Small intestine (tissue), 7 donors: ENCODE results near the gene AFAP1. TPM values are rescaled to one million over a fixed set of nuclear protein-coding genes. Genes with fewer than 3 reads are reported as not detected.

Experiments
- DNase-seq, 2 donors: peaks; one replicate each; pipeline versions ENCODE4 v3.0.0 to v3.0.0-alpha.2; 2013
- FAIRE-seq: peaks from 2 replicates; lab custom pipeline; 2012; peaks lifted over from hg19 to GRCh38; lab: Jason Lieb, UNC
- H3K27ac ChIP-seq, 3 donors: one replicate each; pipeline ENCODE4 v1.5.1; 2013; ENCODE audit warnings: low read length in 2 of 3, mild to moderate bottlenecking in 2 of 3, control low read depth in 1 of 3, inconsistent platforms in 1 of 3, low read depth in 1 of 3, moderate library complexity in 1 of 3
- H3K27me3 ChIP-seq, 3 donors: one replicate each; pipeline ENCODE4 v1.6.1; 2013; ENCODE audit warnings: low read length in 3 of 3, inconsistent platforms in 1 of 3; ENCODE audit not compliant: control insufficient read depth in 3 of 3, insufficient read depth in 3 of 3
- H3K36me3 ChIP-seq, 3 donors: one replicate each; pipeline ENCODE4 v1.6.1; 2013; ENCODE audit warnings: low read length in 3 of 3, inconsistent platforms in 1 of 3, low read depth in 1 of 3, mild to moderate bottlenecking in 1 of 3, moderate library complexity in 1 of 3; ENCODE audit not compliant: control insufficient read depth in 3 of 3, insufficient read depth in 2 of 3
- H3K4me1 ChIP-seq, 3 donors: one replicate each; pipeline ENCODE4 v1.6.1; 2013; ENCODE audit warnings: low read length in 2 of 3, inconsistent platforms in 1 of 3, low read depth in 1 of 3, mild to moderate bottlenecking in 1 of 3, moderate library complexity in 1 of 3; ENCODE audit not compliant: control insufficient read depth in 3 of 3, insufficient read depth in 2 of 3
- H3K4me3 ChIP-seq, 3 donors: one replicate each; pipeline ENCODE4 v1.5.1; 2013; ENCODE audit warnings: low read length in 3 of 3, control low read depth in 1 of 3, inconsistent platforms in 1 of 3, low read depth in 1 of 3, mild to moderate bottlenecking in 1 of 3, moderate library complexity in 1 of 3
- H3K9me3 ChIP-seq, 2 donors: one replicate each; pipeline ENCODE4 v1.6.1; 2013; ENCODE audit warnings: low read depth in 1 of 2, low read length in 1 of 2; ENCODE audit not compliant: control insufficient read depth in 2 of 2, insufficient read depth in 1 of 2
- WGBS, 3 donors: extraction: QIAGEN DNeasy Blood & Tissue Kit; methylation state at CpG; one replicate each; pipeline ENCODE4 v1.1.7; 2013; 5-methylcytosine and 5-hydroxymethylcytosine counted together
- polyA plus RNA-seq, 4 donors: library from polyadenylated mRNA; stranded (reverse) in 3 of 4; unstranded in 1 of 4; fragments of 200-250 nt in 3 of 4; fragments of 120-200 nt in 1 of 4; gene quantifications; one replicate each; pipeline versions ENCODE4 v1.2.1 to v1.2.3, GENCODE V29; 2013
- donor health status: healthy with polysubstance abuse.
- donor health status: control.
- donor health status: control.
- donor health status: Bipolar disorder and iron deficiency.
- donor health status: healthy.

Gene AFAP1
- polyA plus RNA-seq, 4 donors: 2.2 to 14.0 (median 6.7) TPM

- DNase-seq (peak; percentile 54 to 74), FAIRE-seq (no peak)
- H3K9me3 ChIP-seq: no peaks in the 10 kb centered on the region
- WGBS, 3 donors: 2 to 3% (median 3%) methylated on average over 65 to 75 of the region's 75 CpGs
- peaks cover 0 to 3% (median 0%) of the 10 kb centered on the region in 3 donors for H3K36me3 ChIP-seq
- peak overlapping the region; percentile 75 to 89 (median 85) for H3K4me3 ChIP-seq
- no peaks in the 10 kb centered on the region for H3K27me3 ChIP-seq
- peak overlapping the region; percentile 77 to 95 (median 93) for H3K27ac ChIP-seq
- H3K4me1 ChIP-seq: peaks cover 2 to 18% (median 3%) of the 10 kb centered on the region in 3 donors
Measured at GRCh38 chr4:7938609-7939376, 868 bp downstream of the AFAP1 start.

- Histone ChIP-seq H3K9me3 (no peaks in the 10 kb centered on the region), H3K27ac (peak overlapping the region; percentile 2 to 77 (median 59)), H3K27me3 (no peaks in the 10 kb centered on the region), H3K4me1 (peaks cover 2 to 18% (median 3%) of the 10 kb centered on the region in 3 donors), H3K4me3 (peak overlapping the region; percentile 3 to 89 (median 75)), H3K36me3 (peaks cover 0 to 8% (median 0%) of the 10 kb centered on the region in 3 donors)
- FAIRE-seq (no peak), DNase-seq (peak in 1 of 2 donors; percentile 28)
- 3 to 8% (median 5%) methylated on average over 6 of the region's 6 CpGs for WGBS, 3 donors
Measured at GRCh38 chr4:7938266-7938608, 1.4 kb downstream of the AFAP1 start.

GRCh38 chr4:7937006-7937405 lies 2.7 kb downstream of the AFAP1 start:
- Histone ChIP-seq H3K27me3 (no peaks in the 10 kb centered on the region), H3K4me1 (peaks cover 2 to 14% (median 3%) of the 10 kb centered on the region in 3 donors), H3K4me3 (no peak overlapping the region), H3K27ac (no peak overlapping the region), H3K36me3 (peaks cover 0 to 8% (median 0%) of the 10 kb centered on the region in 3 donors), H3K9me3 (no peaks in the 10 kb centered on the region)
- DNase-seq (no peak), FAIRE-seq (peak; percentile 68)
- WGBS, 3 donors: 82 to 98% (median 88%) methylated on average over 2 of the region's 2 CpGs

- Histone ChIP-seq H3K4me3 (no peak overlapping the region), H3K9me3 (no peaks in the 10 kb centered on the region), H3K27ac (no peak overlapping the region), H3K4me1 (peaks cover 0 to 9% (median 5%) of the 10 kb centered on the region in 3 donors), H3K27me3 (no peaks in the 10 kb centered on the region), H3K36me3 (peaks cover 0 to 13% (median 0%) of the 10 kb centered on the region in 3 donors)
- FAIRE-seq (no peak), DNase-seq (no peak)
- 67 to 81% (median 75%) methylated on average over 14 of the region's 14 CpGs for WGBS, 3 donors
Measured at GRCh38 chr4:7933651-7934510, 5.8 kb downstream of the AFAP1 start.

- DNase-seq: no peak
- no peaks in the 10 kb centered on the region for H3K27me3 ChIP-seq
- no peak for FAIRE-seq
Measured at GRCh38 chr4:7932287-7932686, 7.4 kb downstream of the AFAP1 start.

GRCh38 chr4:7929118-7929951 lies 10.3 kb downstream of the AFAP1 start:
- Histone ChIP-seq H3K4me3 (no peak overlapping the region), H3K27ac (peak overlapping the region in 1 of 3 donors; percentile 43), H3K36me3 (peaks cover 0 to 20% (median 0%) of the 10 kb centered on the region in 3 donors), H3K4me1 (peaks cover 0 to 5% (median 3%) of the 10 kb centered on the region in 3 donors), H3K9me3 (peaks cover 0 to 4% of the 10 kb centered on the region in 2 donors), H3K27me3 (no peaks in the 10 kb centered on the region)
- DNase-seq: peak; percentile 52 to 76
- WGBS, 3 donors: 6 to 18% (median 11%) methylated on average over 7 of the region's 7 CpGs
- no peak for FAIRE-seq

More at GRCh38 chr4:7932287-7932686, 7.4 kb downstream of the AFAP1 start:
- Histone ChIP-seq H3K27ac (no peak overlapping the region), H3K36me3 (peaks cover 0 to 17% (median 0%) of the 10 kb centered on the region in 3 donors), H3K4me3 (no peak overlapping the region), H3K9me3 (no peaks in the 10 kb centered on the region), H3K4me1 (peaks cover 0 to 5% (median 3%) of the 10 kb centered on the region in 3 donors)
- WGBS, 3 donors: 90 to 96% (median 91%) methylated on average over 1 of the region's 1 CpG

GRCh38 chr4:7928711-7929110 lies 10.9 kb downstream of the AFAP1 start:
- DNase-seq: no peak
- WGBS, 3 donors: 81 to 96% (median 83%) methylated on average over 7 of the region's 7 CpGs
- Histone ChIP-seq H3K4me1 (peaks cover 0 to 5% (median 3%) of the 10 kb centered on the region in 3 donors), H3K4me3 (no peak overlapping the region), H3K9me3 (peaks cover 0 to 4% of the 10 kb centered on the region in 2 donors), H3K27me3 (no peaks in the 10 kb centered on the region), H3K27ac (no peak overlapping the region), H3K36me3 (peaks cover 0 to 18% (median 0%) of the 10 kb centered on the region in 3 donors)
- FAIRE-seq: no peak
